HepG2 (cell line): ENCODE data around the gene TEX19. TPM values are rescaled to one million over a fixed set of nuclear protein-coding genes. Genes with fewer than 3 reads are reported as not detected.

Experiments used
- ATF5 ChIP-seq: sonication (generic); formaldehyde crosslinking; IDR thresholded peaks from 2 replicates; pipeline ENCODE4 v1.4.0; 2020; ENCODE audit warnings: mild to moderate bottlenecking, low read depth, missing genetic modification reagents
- DNMT1 ChIP-seq: sonication (generic); formaldehyde crosslinking; IDR thresholded peaks from 2 replicates; pipeline ENCODE4 v1.5.1; 2020; ENCODE audit warnings: mild to moderate bottlenecking, missing genetic modification reagents
- DZIP1 ChIP-seq: sonication (generic); formaldehyde crosslinking; IDR thresholded peaks from 2 replicates; pipeline ENCODE4 v1.5.0; 2020; ENCODE audit warnings: mild to moderate bottlenecking, missing genetic modification reagents
- GPN1 ChIP-seq: sonication (generic); formaldehyde crosslinking; IDR thresholded peaks from 2 replicates; pipeline ENCODE4 v1.5.1; 2020; ENCODE audit warnings: missing genetic modification reagents, borderline replicate concordance
- HHEX ChIP-seq: IDR thresholded peaks from 2 replicates; pipeline ENCODE4 v1.6.1; 2016; ENCODE audit warnings: control low read depth
- HNRNPL ChIP-seq: fragments of 200-400 bp; formaldehyde crosslinking; IDR thresholded peaks from 2 replicates; pipeline ENCODE4 v1.6.1; 2017; ENCODE audit warnings: mild to moderate bottlenecking, low read depth, low read length
- MTF1 ChIP-seq: sonication (generic); formaldehyde crosslinking; IDR thresholded peaks from 2 replicates; pipeline ENCODE4 v1.5.0; 2020; ENCODE audit warnings: missing genetic modification reagents
- MXI1 ChIP-seq: IDR thresholded peaks from 3 replicates; pipeline ENCODE4 v1.6.1; 2012; ENCODE audit warnings: low read depth, low read length, inconsistent platforms, borderline replicate concordance
- NKX3-1 ChIP-seq: sonication (generic); formaldehyde crosslinking; IDR thresholded peaks from 2 replicates; pipeline ENCODE4 v1.5.0; 2020; ENCODE audit warnings: missing genetic modification reagents
- RERE ChIP-seq: IDR thresholded peaks from 2 replicates; pipeline ENCODE4 v1.6.1; 2016; ENCODE audit warnings: low read depth, missing genetic modification reagents, missing compliant biosample characterization
- SOX5 ChIP-seq: IDR thresholded peaks from 2 replicates; pipeline ENCODE4 v1.6.1; 2016; ENCODE audit warnings: borderline replicate concordance
- TRIM24 ChIP-seq: sonication (generic); formaldehyde crosslinking; IDR thresholded peaks from 2 replicates; pipeline ENCODE4 v1.8.0; 2022; ENCODE audit warnings: mild to moderate bottlenecking, missing genetic modification reagents
- ZBTB14 ChIP-seq: sonication (generic); formaldehyde crosslinking; IDR thresholded peaks from 2 replicates; pipeline ENCODE4 v1.4.0; 2020; ENCODE audit warnings: missing genetic modification reagents
- ZFP1 ChIP-seq: IDR thresholded peaks from 2 replicates; pipeline ENCODE4 v1.6.1; 2016
- ZNF143 ChIP-seq: sonication (generic); formaldehyde crosslinking; IDR thresholded peaks from 2 replicates; pipeline ENCODE4 v1.4.0; 2020; ENCODE audit warnings: missing genetic modification reagents
- ZNF280B ChIP-seq: sonication (generic); formaldehyde crosslinking; IDR thresholded peaks from 2 replicates; pipeline ENCODE4 v1.5.0; 2020; ENCODE audit warnings: missing genetic modification reagents, mild to moderate bottlenecking, borderline replicate concordance
- ZNF367 ChIP-seq: sonication (generic); formaldehyde crosslinking; IDR thresholded peaks from 2 replicates; pipeline ENCODE4 v1.4.0; 2020; ENCODE audit warnings: missing genetic modification reagents, borderline replicate concordance
- ZNF430 ChIP-seq: sonication (generic); formaldehyde crosslinking; IDR thresholded peaks from 2 replicates; pipeline ENCODE4 v1.9.0; 2021; ENCODE audit warnings: mild to moderate bottlenecking, missing genetic modification reagents
- ZNF549 ChIP-seq: sonication (generic); formaldehyde crosslinking; IDR thresholded peaks from 2 replicates; pipeline ENCODE4 v1.5.0; 2020; ENCODE audit warnings: missing genetic modification reagents
- polyA plus RNA-seq, 8 experiments: library from polyadenylated mRNA; depleted of rRNA in 3 of 8; stranded (reverse) in 7 of 8; unstranded in 1 of 8; fragments of >200 nt; fragmentation: Illumina TruSeq in 4 of 8; extraction: Trizol in 4 of 8; gene quantifications; 2 replicates each; pipeline versions ENCODE4 v1.2.1 to v1.2.3, GENCODE V29; 2011 to 2016; ENCODE audit warnings: low read depth in 4 of 8, missing spikeins in 1 of 8, mixed read lengths in 1 of 8; ENCODE audit not compliant: insufficient read depth in 1 of 8
- total RNA-seq, 5 experiments: library from RNA; depleted of rRNA; stranded (reverse); fragments of >200 nt; fragmentation: Illumina TruSeq; extraction: Trizol; gene quantifications; 2 replicates each; pipeline ENCODE4 v1.2.3, GENCODE V29; 2016; ENCODE audit warnings: low read depth in 1 of 5

Gene TEX19
- total and polyA plus RNA-seq, 2 of the 13 experiments (the other 11 are each of a cell fraction or from before 2014, with no cell fraction given) = 1.3 to 6.0 TPM

- TF ChIP-seq GPN1 (CRISPR knock-in tag) (no peak), HNRNPL (no peak), MXI1 (no peak), ZBTB14 (CRISPR knock-in tag) (no peak), ZNF430 (no peak; the same call in 1 of the 2 replicates), ZFP1 (CRISPR knock-in tag) (no peak), ZNF549 (0 out of 2 replicates have a peak, but pooled peaks have one; percentile 2), HHEX (0 out of 2 replicates have a peak, but pooled peaks have one; percentile 23), ZNF280B (CRISPR knock-in tag) (0 out of 2 replicates have a peak, but pooled peaks have one; percentile 17), ZNF143 (CRISPR knock-in tag) (no peak), TRIM24 (CRISPR knock-in tag) (no peak), NKX3-1 (CRISPR knock-in tag) (0 out of 2 replicates have a peak, but pooled peaks have one; percentile 8), MTF1 (CRISPR knock-in tag) (no peak), RERE (CRISPR knock-in tag) (no peak), DZIP1 (CRISPR knock-in tag) (0 out of 2 replicates have a peak, but pooled peaks have one; percentile 81), ZNF367 (CRISPR knock-in tag) (no peak), DNMT1 (0 out of 2 replicates have a peak, but pooled peaks have one; percentile 48), SOX5 (CRISPR knock-in tag) (no peak), ATF5 (CRISPR knock-in tag) (no peak)
Measured at GRCh38 chr17:82328994-82329507, 30.0 kb upstream of the TEX19 start (continued).
